Left ventricle myocardium inferior (tissue), 1 donor: ENCODE data around the gene TMEM86B. TPM values are rescaled to one million over a fixed set of nuclear protein-coding genes. Genes with fewer than 3 reads are reported as not detected.

Experiments used
- DNase-seq: peaks from one replicate; pipeline ENCODE4 v3.0.0-alpha.2; 2020
- H3K27ac ChIP-seq: fragments of 200-600 bp; replicated peaks from 2 replicates; pipeline ENCODE4 v1.8.0; 2021
- H3K27me3 ChIP-seq: fragments of 200-600 bp; 2 replicates; pipeline ENCODE4 v1.8.0; 2021; ENCODE audit warnings: low read depth
- H3K36me3 ChIP-seq: fragments of 200-600 bp; 2 replicates; pipeline ENCODE4 v1.8.0; 2021
- H3K4me1 ChIP-seq: fragments of 200-600 bp; 2 replicates; pipeline ENCODE4 v1.8.0; 2021
- H3K4me3 ChIP-seq: fragments of 200-600 bp; 2 replicates; pipeline ENCODE4 v1.8.0; 2021; ENCODE audit warnings: mild to moderate bottlenecking, moderate library complexity
- H3K9me3 ChIP-seq: fragments of 200-600 bp; replicated peaks from 2 replicates; pipeline ENCODE4 v1.8.0; 2021
- CTCF ChIP-seq: fragments of 200-600 bp; IDR thresholded peaks from 2 replicates; pipeline ENCODE4 v1.8.0; 2021; ENCODE audit warnings: antibody characterized with exemption, mild to moderate bottlenecking, borderline replicate concordance
- intact Hi-C: fragments of 100-400 bp; cut with micrococcal nuclease; formaldehyde crosslinking; loops from one replicate; pipeline ENCODE4 v1.11.0; 2022
- total RNA-seq: library from RNA; stranded (reverse); fragmentation: NEBNext Ultra II Directional; extraction: Animal tissue kit (Norgen Biotek cat#: 25700); gene quantifications from one replicate; pipeline ENCODE4 v1.2.1, GENCODE V29; 2021
- donor health status: DM: no; HTN: yes; CAD: no; lungs with severe emphysema.

TMEM86B gene
- total RNA-seq, 1 donor from 2014 or later = 2.1 TPM

GRCh38 chr19:55256562-55257460 lies 28.2 kb upstream of the TMEM86B start:
- H3K4me1 ChIP-seq = peaks cover 76% of the 10 kb centered on the region
- DNase-seq = no peak

GRCh38 chr19:55255618-55256423 lies 27.3 kb upstream of the TMEM86B start:
- no peak for TF ChIP-seq CTCF
- peak overlapping the region; percentile 99 for H3K4me3 ChIP-seq
- H3K27me3 ChIP-seq = no peaks in the 10 kb centered on the region
- no peaks in the 10 kb centered on the region for H3K9me3 ChIP-seq
- H3K4me1 ChIP-seq = peaks cover 86% of the 10 kb centered on the region
- H3K36me3 ChIP-seq = no peaks in the 10 kb centered on the region
- H3K27ac ChIP-seq = peak overlapping the region; percentile 21
- no peak for DNase-seq
- intact Hi-C loops = no loop called here

More at GRCh38 chr19:55256562-55257460, 28.2 kb upstream of the TMEM86B start:
- Histone ChIP-seq H3K27me3 (no peaks in the 10 kb centered on the region), H3K27ac (peak overlapping the region; percentile 90), H3K9me3 (no peaks in the 10 kb centered on the region), H3K4me3 (peak overlapping the region; percentile 99), H3K36me3 (no peaks in the 10 kb centered on the region)
- TF ChIP-seq CTCF = no peak
- intact Hi-C loops = no loop called here

- peak overlapping the region; percentile 43 for H3K4me3 ChIP-seq
- intact Hi-C loops = no loop called here
- peaks cover 90% of the 10 kb centered on the region for H3K4me1 ChIP-seq
- H3K27me3 ChIP-seq = no peaks in the 10 kb centered on the region
- no peak for TF ChIP-seq CTCF
- no peaks in the 10 kb centered on the region for H3K36me3 ChIP-seq
- no peak for DNase-seq
- H3K27ac ChIP-seq = peak overlapping the region; percentile 59
- no peaks in the 10 kb centered on the region for H3K9me3 ChIP-seq
Observed at GRCh38 chr19:55254625-55254977, 26.0 kb upstream of the TMEM86B start.

GRCh38 chr19:55253842-55254624 lies 25.5 kb upstream of the TMEM86B start:
- Histone ChIP-seq H3K4me1 (peaks cover 94% of the 10 kb centered on the region), H3K4me3 (peak overlapping the region; percentile 43), H3K27me3 (no peaks in the 10 kb centered on the region), H3K9me3 (no peaks in the 10 kb centered on the region), H3K36me3 (no peaks in the 10 kb centered on the region), H3K27ac (peak overlapping the region; percentile 59)
- DNase-seq = no peak
- intact Hi-C loops = no loop called here
- TF ChIP-seq CTCF = no peak
